ENCODE data around the gene TAP2.

Gene TAP2

GRCh38 chr6:32862725-32863124 lies 24.2 kb upstream of the TAP2 start:
- no peak for TF ChIP-seq CTCF (IDR thresholded peaks at IDR 0.05; ENCODE audit: borderline replicate concordance, insufficient read depth, low read depth, low read length)
- no peak overlapping the region for H3K4me3 ChIP-seq (ENCODE audit: low read depth, low read length)

- no peak overlapping the region for H3K4me3 ChIP-seq (ENCODE audit: low read depth, low read length)
- no peak for TF ChIP-seq CTCF (IDR thresholded peaks at IDR 0.05; ENCODE audit: borderline replicate concordance, insufficient read depth, low read depth, low read length)
These were observed 22.1 kb upstream of the TAP2 start for GRCh38 chr6:32860674-32861073.

- TF ChIP-seq CTCF (IDR thresholded peaks at IDR 0.05; ENCODE audit: borderline replicate concordance, insufficient read depth, low read depth, low read length): no peak
- H3K4me3 ChIP-seq (ENCODE audit: low read depth, low read length): no peak overlapping the region
These were observed 19.7 kb upstream of the TAP2 start for GRCh38 chr6:32858194-32858593.

- no peak for TF ChIP-seq CTCF (IDR thresholded peaks at IDR 0.05; ENCODE audit: borderline replicate concordance, insufficient read depth, low read depth, low read length)
- no peak overlapping the region for H3K4me3 ChIP-seq (ENCODE audit: low read depth, low read length)
These were observed 18.8 kb upstream of the TAP2 start for GRCh38 chr6:32857156-32857891.

GRCh38 chr6:32855467-32856174 lies 17.1 kb upstream of the TAP2 start:
- H3K4me3 ChIP-seq (ENCODE audit: low read depth, low read length): peak overlapping the region; percentile 86
- no peak for TF ChIP-seq CTCF (IDR thresholded peaks at IDR 0.05; ENCODE audit: borderline replicate concordance, insufficient read depth, low read depth, low read length)

GRCh38 chr6:32854376-32855178 lies 16.0 kb upstream of the TAP2 start:
- no peak for TF ChIP-seq CTCF (IDR thresholded peaks at IDR 0.05; ENCODE audit: borderline replicate concordance, insufficient read depth, low read depth, low read length)
- peak overlapping the region; percentile 86 for H3K4me3 ChIP-seq (ENCODE audit: low read depth, low read length)

Data from GM12875 (cell line).